Type B pancreatic cell (in vitro differentiated cells): ENCODE measurements around the gene EEF1AKMT1. TPM values are rescaled to one million over a fixed set of nuclear protein-coding genes. Genes with fewer than 3 reads are reported as not detected.

ENCODE experiments used
- DNase-seq: peaks from one replicate; pipeline ENCODE4 v3.0.0; 2021; ENCODE audit warnings: mixed read lengths; ENCODE audit not compliant: unreplicated experiment; ENCODE audit errors: extremely low spot score
- H3K27ac Mint-ChIP-seq: 2 replicates; pipeline ENCODE4 v1.8.0; 2021; ENCODE audit warnings: mild to moderate bottlenecking, mixed read lengths
- H3K27me3 Mint-ChIP-seq: 2 replicates; pipeline ENCODE4 v1.8.0; 2021; ENCODE audit warnings: mixed read lengths
- H3K36me3 Mint-ChIP-seq: 2 replicates; pipeline ENCODE4 v1.8.0; 2021; ENCODE audit warnings: mixed read lengths
- H3K4me1 Mint-ChIP-seq: one replicate; pipeline ENCODE4 v1.8.0; 2021; ENCODE audit warnings: mixed read lengths; ENCODE audit not compliant: unreplicated experiment
- H3K4me3 Mint-ChIP-seq: 2 replicates; pipeline ENCODE4 v1.8.0; 2021; ENCODE audit warnings: mild to moderate bottlenecking, mixed read lengths
- H3K9me3 Mint-ChIP-seq: 2 replicates; pipeline ENCODE4 v1.8.0; 2021; ENCODE audit warnings: mixed read lengths
- CTCF ChIP-seq: fragments of 200-600 bp; sonication (generic); conservative IDR thresholded peaks from 2 replicates; pipeline ENCODE4 v1.5.0; 2021; ENCODE audit warnings: antibody characterized with exemption, mild to moderate bottlenecking
- total RNA-seq: library from RNA; stranded (reverse); gene quantifications from 2 replicates; pipeline ENCODE4 v1.2.1, GENCODE V29; 2021; ENCODE audit warnings: low replicate concordance

Gene EEF1AKMT1
- total RNA-seq, 1 donor from 2014 or later = 11.3 TPM

- no peak for DNase-seq
- Mint-ChIP-seq H3K27ac (no peak overlapping the region), H3K36me3 (peaks cover 4% of the 10 kb centered on the region), H3K4me1 (no peaks in the 10 kb centered on the region), H3K27me3 (no peaks in the 10 kb centered on the region), H3K4me3 (no peak overlapping the region), H3K9me3 (no peaks in the 10 kb centered on the region)
- no peak for TF ChIP-seq CTCF
Observed at GRCh38 chr13:20801707-20802106, 27.9 kb upstream of the EEF1AKMT1 start.

- DNase-seq = no peak
- Mint-ChIP-seq H3K36me3 (peaks cover 7% of the 10 kb centered on the region), H3K27me3 (no peaks in the 10 kb centered on the region), H3K4me3 (no peak overlapping the region), H3K27ac (no peak overlapping the region), H3K4me1 (no peaks in the 10 kb centered on the region), H3K9me3 (no peaks in the 10 kb centered on the region)
- no peak for TF ChIP-seq CTCF
Observed at GRCh38 chr13:20799726-20800416, 26.1 kb upstream of the EEF1AKMT1 start.

- DNase-seq = no peak
- Mint-ChIP-seq H3K36me3 (peaks cover 23% of the 10 kb centered on the region), H3K27me3 (no peaks in the 10 kb centered on the region), H3K27ac (no peak overlapping the region), H3K4me3 (no peak overlapping the region), H3K4me1 (no peaks in the 10 kb centered on the region), H3K9me3 (no peaks in the 10 kb centered on the region)
- TF ChIP-seq CTCF = no peak
Observed at GRCh38 chr13:20798027-20798426, 24.3 kb upstream of the EEF1AKMT1 start.

GRCh38 chr13:20796791-20797508 lies 23.2 kb upstream of the EEF1AKMT1 start:
- no peak overlapping the region for H3K4me3 Mint-ChIP-seq
- no peaks in the 10 kb centered on the region for H3K27me3 Mint-ChIP-seq
- H3K36me3 Mint-ChIP-seq = peaks cover 23% of the 10 kb centered on the region
- H3K4me1 Mint-ChIP-seq = no peaks in the 10 kb centered on the region
- no peaks in the 10 kb centered on the region for H3K9me3 Mint-ChIP-seq
- no peak for DNase-seq
- no peak for TF ChIP-seq CTCF
- H3K27ac Mint-ChIP-seq = no peak overlapping the region

- H3K9me3 Mint-ChIP-seq = no peaks in the 10 kb centered on the region
- no peak overlapping the region for H3K4me3 Mint-ChIP-seq
- H3K36me3 Mint-ChIP-seq = peaks cover 34% of the 10 kb centered on the region
- TF ChIP-seq CTCF = no peak
- H3K27me3 Mint-ChIP-seq = no peaks in the 10 kb centered on the region
- no peaks in the 10 kb centered on the region for H3K4me1 Mint-ChIP-seq
- no peak for DNase-seq
- no peak overlapping the region for H3K27ac Mint-ChIP-seq
Observed at GRCh38 chr13:20789665-20790064, 15.9 kb upstream of the EEF1AKMT1 start.
